Mucosa of gallbladder (tissue), 1 donor: ENCODE data around the gene STX17. TPM values are rescaled to one million over a fixed set of nuclear protein-coding genes. Genes with fewer than 3 reads are reported as not detected.

Experiments used
- DNase-seq: peaks from one replicate; pipeline ENCODE4 v3.0.0-alpha.2; 2020; ENCODE audit warnings: low spot score
- total RNA-seq: library from RNA; stranded (reverse); gene quantifications from one replicate; pipeline ENCODE4 v1.2.1, GENCODE V29; 2021
- donor health status: DM: no; HTN: no; CAD: no.

The STX17 gene
- total RNA-seq, 1 donor from 2014 or later: 29.5 TPM

GRCh38 chr9:99905833-99906402, 536 bp upstream of the STX17 start:
- DNase-seq: no peak

- DNase-seq: no peak
These were observed 716 bp downstream of the STX17 start for GRCh38 chr9:99907208-99907532.

- DNase-seq: no peak
These were observed 5.1 kb downstream of the STX17 start for GRCh38 chr9:99911600-99911999.

- no peak for DNase-seq
These were observed 10.2 kb downstream of the STX17 start for GRCh38 chr9:99916650-99917049.

GRCh38 chr9:99918134-99918533, 11.7 kb downstream of the STX17 start:
- DNase-seq: no peak

GRCh38 chr9:99919930-99920329, 13.5 kb downstream of the STX17 start:
- no peak for DNase-seq

GRCh38 chr9:99921875-99922710, 15.6 kb downstream of the STX17 start:
- no peak for DNase-seq

- no peak for DNase-seq
These were observed 16.2 kb downstream of the STX17 start for GRCh38 chr9:99922711-99923030.

GRCh38 chr9:99925541-99925940, 19.1 kb downstream of the STX17 start:
- no peak for DNase-seq

- DNase-seq: no peak
These were observed 23.2 kb downstream of the STX17 start for GRCh38 chr9:99929652-99930051.

- DNase-seq: no peak
These were observed 24.8 kb downstream of the STX17 start for GRCh38 chr9:99931155-99931840.

- DNase-seq: no peak
These were observed 30.6 kb downstream of the STX17 start for GRCh38 chr9:99936947-99937587.

GRCh38 chr9:99947395-99947794, 40.9 kb downstream of the STX17 start:
- no peak for DNase-seq

- no peak for DNase-seq
These were observed 42.0 kb downstream of the STX17 start for GRCh38 chr9:99948482-99948881.

- peak; percentile 23 for DNase-seq
These were observed 42.4 kb downstream of the STX17 start for GRCh38 chr9:99948896-99949295.

GRCh38 chr9:99953861-99954507, 47.5 kb downstream of the STX17 start:
- DNase-seq: no peak

GRCh38 chr9:99954819-99955218, 48.4 kb downstream of the STX17 start:
- no peak for DNase-seq

GRCh38 chr9:99955606-99956005, 49.2 kb downstream of the STX17 start:
- no peak for DNase-seq

GRCh38 chr9:99962680-99963261, 56.3 kb downstream of the STX17 start:
- no peak for DNase-seq

GRCh38 chr9:99964336-99964735, 57.9 kb downstream of the STX17 start:
- no peak for DNase-seq

- no peak for DNase-seq
These were observed 59.5 kb downstream of the STX17 start for GRCh38 chr9:99966001-99966400.

GRCh38 chr9:99966716-99967115, 60.3 kb downstream of the STX17 start:
- peak; percentile 20 for DNase-seq
